Measurements from ENCODE around the gene USP47. TPM values are rescaled to one million over a fixed set of nuclear protein-coding genes. Genes with fewer than 3 reads are reported as not detected.

The USP47 gene
- total RNA-seq, 1 experiment from 2014 or later: 24.2 TPM

DNA sequence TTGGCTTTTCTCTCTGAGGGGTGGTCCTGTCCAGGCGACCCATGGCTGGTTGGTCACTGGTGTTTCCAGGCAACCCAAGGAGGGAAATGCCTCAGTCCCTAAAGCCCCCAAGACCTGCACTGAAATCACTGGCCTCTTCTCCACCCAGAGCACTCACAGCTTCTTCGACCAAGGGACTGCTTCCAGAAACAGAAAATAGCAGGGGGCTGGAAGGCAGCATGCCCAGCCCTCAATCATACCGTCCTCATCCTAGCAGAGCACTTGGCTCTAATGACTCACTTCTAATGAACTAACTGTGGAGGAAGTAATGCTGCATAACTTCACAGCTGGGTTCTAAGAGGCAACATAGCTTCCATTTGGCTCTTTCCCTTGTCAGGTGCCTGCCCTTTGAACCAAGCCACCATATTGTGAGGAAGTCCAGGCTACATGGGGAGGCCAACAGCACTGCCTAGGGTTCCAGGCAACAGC, 139.1 kb downstream of the USP47 start:
- no peak for TF ChIP-seq EZH2 (IDR thresholded peaks at IDR 0.05; ENCODE audit: low read depth)
- TF ChIP-seq, protein P1, sequence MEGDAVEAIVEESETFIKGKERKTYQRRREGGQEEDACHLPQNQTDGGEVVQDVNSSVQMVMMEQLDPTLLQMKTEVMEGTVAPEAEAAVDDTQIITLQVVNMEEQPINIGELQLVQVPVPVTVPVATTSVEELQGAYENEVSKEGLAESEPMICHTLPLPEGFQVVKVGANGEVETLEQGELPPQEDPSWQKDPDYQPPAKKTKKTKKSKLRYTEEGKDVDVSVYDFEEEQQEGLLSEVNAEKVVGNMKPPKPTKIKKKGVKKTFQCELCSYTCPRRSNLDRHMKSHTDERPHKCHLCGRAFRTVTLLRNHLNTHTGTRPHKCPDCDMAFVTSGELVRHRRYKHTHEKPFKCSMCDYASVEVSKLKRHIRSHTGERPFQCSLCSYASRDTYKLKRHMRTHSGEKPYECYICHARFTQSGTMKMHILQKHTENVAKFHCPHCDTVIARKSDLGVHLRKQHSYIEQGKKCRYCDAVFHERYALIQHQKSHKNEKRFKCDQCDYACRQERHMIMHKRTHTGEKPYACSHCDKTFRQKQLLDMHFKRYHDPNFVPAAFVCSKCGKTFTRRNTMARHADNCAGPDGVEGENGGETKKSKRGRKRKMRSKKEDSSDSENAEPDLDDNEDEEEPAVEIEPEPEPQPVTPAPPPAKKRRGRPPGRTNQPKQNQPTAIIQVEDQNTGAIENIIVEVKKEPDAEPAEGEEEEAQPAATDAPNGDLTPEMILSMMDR (conservative IDR thresholded peaks at IDR 0.05): no peak
- H2AFZ ChIP-seq: no peak overlapping the region
- no peak overlapping the region for H3K27ac ChIP-seq
- H3K4me3 ChIP-seq: no peak overlapping the region
- H3K79me2 ChIP-seq (ENCODE audit: low read depth): no peaks in the 10 kb centered on the region
- BruUV-seq (replicated peaks): no TSS peak
- no peaks in the 10 kb centered on the region for H3K36me3 ChIP-seq (ENCODE audit: low read depth)
- POLR2A ChIA-PET (ENCODE audit: unreplicated experiment): no interaction called here
- intact Hi-C loops (cut with micrococcal nuclease; ENCODE audit: unreplicated experiment): no loop called here
- no peak for DNase-seq
- no peaks in the 10 kb centered on the region for H3K9me2 ChIP-seq (ENCODE audit: insufficient read depth)
- no peaks in the 10 kb centered on the region for H3K9me3 ChIP-seq (ENCODE audit: insufficient read depth, low read depth)
- H3F3A ChIP-seq (ENCODE audit: insufficient read depth, low read depth): no peaks in the 10 kb centered on the region
- CTCF ChIA-PET: no interaction called here
- H3K4me2 ChIP-seq: no peak overlapping the region
- H4K20me1 ChIP-seq (ENCODE audit: insufficient read depth): no peaks in the 10 kb centered on the region
- peaks cover 15% of the 10 kb centered on the region for H3K4me1 ChIP-seq (replicated peaks; ENCODE audit: insufficient read depth)
- H3K27me3 ChIP-seq (ENCODE audit: insufficient read depth, low read depth): no peaks in the 10 kb centered on the region

DNA sequence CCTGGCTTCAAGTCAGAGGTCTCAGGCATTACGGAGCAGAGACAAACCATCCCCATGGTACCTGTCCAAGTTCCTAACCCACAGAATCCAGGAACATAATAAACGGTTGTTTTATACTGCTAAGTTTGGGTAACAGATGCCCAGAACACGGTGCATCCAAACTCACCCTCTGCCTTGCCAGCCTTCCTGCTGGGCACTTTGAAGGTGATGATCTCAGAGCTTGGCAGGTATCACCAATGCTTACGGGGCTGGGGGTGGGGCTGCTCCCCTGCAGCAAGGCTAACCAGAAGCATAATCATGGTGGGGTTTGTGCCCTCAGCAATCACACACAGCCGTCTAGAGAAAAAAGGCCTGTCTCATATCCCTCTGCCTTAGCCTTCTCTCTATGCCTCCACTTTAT, 139.6 kb downstream of the USP47 start:
- Histone ChIP-seq H3F3A (ENCODE audit: insufficient read depth, low read depth) (no peaks in the 10 kb centered on the region), H3K36me3 (ENCODE audit: low read depth) (no peaks in the 10 kb centered on the region), H3K4me2 (no peak overlapping the region), H3K4me1 (replicated peaks; ENCODE audit: insufficient read depth) (peaks cover 14% of the 10 kb centered on the region), H3K27ac (no peak overlapping the region), H4K20me1 (ENCODE audit: insufficient read depth) (no peaks in the 10 kb centered on the region), H3K9me2 (ENCODE audit: insufficient read depth) (no peaks in the 10 kb centered on the region), H3K27me3 (ENCODE audit: insufficient read depth, low read depth) (no peaks in the 10 kb centered on the region), H3K9me3 (ENCODE audit: insufficient read depth, low read depth) (no peaks in the 10 kb centered on the region), H3K79me2 (ENCODE audit: low read depth) (no peaks in the 10 kb centered on the region), H3K4me3 (no peak overlapping the region), H2AFZ (no peak overlapping the region)
- TF ChIP-seq, protein P1 (conservative IDR thresholded peaks at IDR 0.05): no peak
- no peak for TF ChIP-seq EZH2 (IDR thresholded peaks at IDR 0.05; ENCODE audit: low read depth)
- no TSS peak for BruUV-seq (replicated peaks)
- intact Hi-C loops (cut with micrococcal nuclease; ENCODE audit: unreplicated experiment): no loop called here
- ChIA-PET CTCF (no interaction called here), POLR2A (ENCODE audit: unreplicated experiment) (no interaction called here)
- DNase-seq: no peak

DNA sequence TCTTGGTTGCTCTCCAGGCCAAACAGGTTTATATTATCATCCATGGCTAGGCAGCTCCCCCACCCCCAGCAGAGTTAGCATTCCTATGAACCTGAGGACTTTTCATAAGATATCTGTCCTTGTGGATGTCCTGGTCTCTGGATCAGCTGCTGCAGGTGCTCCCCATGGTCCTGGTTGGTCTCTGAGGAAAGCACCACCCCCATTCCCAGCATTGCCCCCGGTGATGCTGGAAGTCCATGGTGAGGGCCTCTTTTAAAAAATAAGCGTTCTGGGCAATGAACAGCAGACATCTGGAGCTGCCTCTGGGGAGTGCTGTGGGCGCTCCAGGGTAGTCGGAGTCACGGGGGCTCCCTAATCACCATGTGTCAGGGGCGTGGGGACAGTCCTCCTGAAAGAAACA, 140.1 kb downstream of the USP47 start:
- POLR2A ChIA-PET (ENCODE audit: unreplicated experiment): interaction anchor here (0.6 kb wide), 1 partner anchor 1234 kb away, joined by 5 read pairs; no protein-coding TSS in a partner anchor
- H3K9me3 ChIP-seq (ENCODE audit: insufficient read depth, low read depth): no peaks in the 10 kb centered on the region
- no peak overlapping the region for H3K4me2 ChIP-seq
- H3K4me3 ChIP-seq: no peak overlapping the region
- TF ChIP-seq EZH2 (IDR thresholded peaks at IDR 0.05; ENCODE audit: low read depth): no peak
- TF ChIP-seq, protein P1 (conservative IDR thresholded peaks at IDR 0.05): no peak
- H3F3A ChIP-seq (ENCODE audit: insufficient read depth, low read depth): no peaks in the 10 kb centered on the region
- H3K27me3 ChIP-seq (ENCODE audit: insufficient read depth, low read depth): no peaks in the 10 kb centered on the region
- BruUV-seq (replicated peaks): no TSS peak
- no peak overlapping the region for H3K27ac ChIP-seq
- H3K79me2 ChIP-seq (ENCODE audit: low read depth): no peaks in the 10 kb centered on the region
- DNase-seq: no peak
- peaks cover 9% of the 10 kb centered on the region for H3K4me1 ChIP-seq (replicated peaks; ENCODE audit: insufficient read depth)
- no peaks in the 10 kb centered on the region for H3K9me2 ChIP-seq (ENCODE audit: insufficient read depth)
- intact Hi-C loops (cut with micrococcal nuclease; ENCODE audit: unreplicated experiment): no loop called here
- H2AFZ ChIP-seq: no peak overlapping the region
- H4K20me1 ChIP-seq (ENCODE audit: insufficient read depth): no peaks in the 10 kb centered on the region
- H3K36me3 ChIP-seq (ENCODE audit: low read depth): no peaks in the 10 kb centered on the region
- CTCF ChIA-PET: no interaction called here

Data from PC-9 (cell line).